Hematopoietic multipotent progenitor cell treated with erythropoietin and hydrocortisone succinate and interleukin-3 and kit ligand, for 17 days (in vitro differentiated cells): ENCODE measurements around the gene MARCHF2.
"Not testable (repeated sequence)": the region's sequence is repeated elsewhere in the genome, so short reads cannot be mapped to it uniquely, and the experiment has no call there.

Experiments used
- DNase-seq: peaks from one replicate; pipeline ENCODE4 v3.0.0-alpha.2; 2015; ENCODE audit warnings: low spot score

The MARCHF2 gene, protein sequence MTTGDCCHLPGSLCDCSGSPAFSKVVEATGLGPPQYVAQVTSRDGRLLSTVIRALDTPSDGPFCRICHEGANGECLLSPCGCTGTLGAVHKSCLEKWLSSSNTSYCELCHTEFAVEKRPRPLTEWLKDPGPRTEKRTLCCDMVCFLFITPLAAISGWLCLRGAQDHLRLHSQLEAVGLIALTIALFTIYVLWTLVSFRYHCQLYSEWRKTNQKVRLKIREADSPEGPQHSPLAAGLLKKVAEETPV

DNA sequence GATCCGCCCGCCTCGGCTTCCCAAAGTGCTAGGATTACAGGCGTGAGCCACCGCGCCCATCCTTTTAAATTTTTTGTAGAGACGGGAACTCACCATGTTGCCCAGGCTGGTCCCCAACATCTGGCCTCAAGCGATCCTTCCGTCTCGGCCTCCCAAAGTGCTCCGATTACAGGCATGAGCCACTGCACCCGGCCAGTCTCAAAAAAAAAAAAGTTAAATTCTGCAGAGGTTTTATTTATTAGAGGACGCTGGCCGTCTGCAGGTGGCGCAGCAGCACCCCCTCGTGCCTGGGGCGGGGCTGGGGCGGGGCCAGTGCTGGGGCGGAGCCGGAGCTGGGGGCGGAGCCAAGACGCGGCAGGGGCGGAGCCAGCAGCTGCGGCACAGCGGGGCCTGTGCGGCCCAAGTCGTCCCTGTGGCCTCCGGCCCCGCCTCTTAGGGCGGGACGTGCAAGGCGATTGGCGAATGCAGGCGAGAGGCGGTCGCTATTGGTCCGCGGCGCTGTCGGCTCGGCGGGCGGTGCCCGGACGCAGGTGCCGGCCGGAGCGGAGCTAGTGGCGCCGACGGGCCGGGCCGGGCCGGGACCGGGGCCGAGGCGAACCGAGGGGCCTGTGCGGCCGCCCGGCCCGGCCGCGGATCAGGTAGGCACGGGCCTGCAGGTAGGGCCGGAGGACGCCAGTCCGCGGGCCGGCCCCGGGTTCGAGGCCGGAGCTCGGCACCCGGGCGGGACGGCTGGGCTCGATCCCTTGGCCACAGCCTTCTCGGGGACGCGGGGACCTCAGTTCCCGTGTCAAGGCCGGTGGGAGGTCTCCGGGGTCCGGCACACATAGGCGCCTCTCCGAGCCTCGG, at the start of gene MARCHF2:
Gene MARCHF2, plus strand, starts transcription at position 523 of the 846 bp plus-strand sequence. CDS start 8,536 bp downstream, outside the sequence.
- peak; percentile 99 for DNase-seq

DNA sequence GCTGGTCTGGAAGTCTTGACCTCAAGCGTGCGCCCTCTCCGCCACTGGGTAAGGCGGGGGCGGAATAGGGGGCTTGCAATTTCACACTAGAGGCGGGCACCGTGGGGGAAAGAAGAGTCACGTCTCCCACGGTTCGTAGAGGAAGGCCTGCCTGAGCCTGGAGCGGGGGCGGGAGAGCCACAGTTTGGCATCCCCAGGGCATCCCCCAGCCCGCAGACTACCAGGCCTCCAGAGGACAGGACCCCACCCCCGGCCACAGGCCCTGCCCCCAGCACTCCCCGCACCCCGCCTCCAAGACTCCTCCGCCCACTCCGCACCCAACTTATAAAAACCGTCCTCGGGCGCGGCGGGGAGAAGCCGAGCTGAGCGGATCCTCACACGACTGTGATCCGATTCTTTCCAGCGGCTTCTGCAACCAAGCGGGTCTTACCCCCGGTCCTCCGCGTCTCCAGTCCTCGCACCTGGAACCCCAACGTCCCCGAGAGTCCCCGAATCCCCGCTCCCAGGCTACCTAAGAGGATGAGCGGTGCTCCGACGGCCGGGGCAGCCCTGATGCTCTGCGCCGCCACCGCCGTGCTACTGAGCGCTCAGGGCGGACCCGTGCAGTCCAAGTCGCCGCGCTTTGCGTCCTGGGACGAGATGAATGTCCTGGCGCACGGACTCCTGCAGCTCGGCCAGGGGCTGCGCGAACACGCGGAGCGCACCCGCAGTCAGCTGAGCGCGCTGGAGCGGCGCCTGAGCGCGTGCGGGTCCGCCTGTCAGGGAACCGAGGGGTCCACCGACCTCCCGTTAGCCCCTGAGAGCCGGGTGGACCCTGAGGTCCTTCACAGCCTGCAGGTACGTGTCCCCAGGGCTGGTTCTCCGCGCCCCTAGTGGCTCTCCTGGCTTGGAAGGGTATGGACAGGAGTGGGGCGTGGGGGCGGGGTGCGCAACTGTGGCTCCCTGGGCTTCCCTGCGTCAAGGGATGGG, 49.0 kb upstream of the MARCHF2 start, which contains the start of gene ANGPTL4:
Gene ANGPTL4, plus strand, starts transcription at position 353 of the 969 bp plus-strand sequence. Its CDS starts 167 bp downstream, at position 520.
- DNase-seq: no peak

DNA sequence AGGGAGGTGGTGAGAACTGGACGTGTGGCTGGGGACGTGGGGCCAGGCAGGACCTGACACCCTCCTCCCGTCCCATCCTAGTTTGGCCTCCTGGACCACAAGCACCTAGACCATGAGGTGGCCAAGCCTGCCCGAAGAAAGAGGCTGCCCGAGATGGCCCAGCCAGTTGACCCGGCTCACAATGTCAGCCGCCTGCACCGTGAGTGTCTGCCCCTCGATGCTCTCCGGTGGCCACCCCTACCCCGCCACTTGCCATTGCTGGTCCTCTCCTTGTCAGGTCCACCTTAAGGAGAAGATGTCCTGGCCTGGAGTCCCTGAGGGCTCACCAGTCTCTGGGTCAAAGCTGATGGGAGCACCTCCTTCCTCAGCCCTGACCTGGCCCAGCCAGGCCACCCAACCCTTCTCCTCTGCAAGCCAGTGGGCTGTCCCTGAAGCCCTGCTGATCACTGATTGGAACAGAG, 47.0 kb upstream of the MARCHF2 start:
- no peak for DNase-seq

DNA sequence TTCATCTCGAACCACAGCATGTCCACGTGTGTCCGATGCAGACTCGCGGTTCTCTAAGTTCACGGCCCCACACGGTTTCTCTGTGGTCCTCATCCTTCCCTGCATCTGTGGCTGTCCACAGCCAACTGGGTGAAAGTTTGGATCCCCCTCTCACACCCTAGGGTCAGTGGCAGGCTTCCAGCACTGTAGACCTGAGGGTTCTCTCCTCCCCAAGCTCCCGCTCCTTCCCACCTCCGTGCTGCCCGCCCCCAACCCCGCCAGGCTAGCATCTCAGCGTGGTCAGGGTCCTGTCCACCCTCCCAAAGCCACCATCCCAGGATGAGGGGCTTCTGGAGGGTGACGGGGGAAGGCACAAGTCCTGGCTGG, 46.2 kb upstream of the MARCHF2 start:
- no peak for DNase-seq

DNA sequence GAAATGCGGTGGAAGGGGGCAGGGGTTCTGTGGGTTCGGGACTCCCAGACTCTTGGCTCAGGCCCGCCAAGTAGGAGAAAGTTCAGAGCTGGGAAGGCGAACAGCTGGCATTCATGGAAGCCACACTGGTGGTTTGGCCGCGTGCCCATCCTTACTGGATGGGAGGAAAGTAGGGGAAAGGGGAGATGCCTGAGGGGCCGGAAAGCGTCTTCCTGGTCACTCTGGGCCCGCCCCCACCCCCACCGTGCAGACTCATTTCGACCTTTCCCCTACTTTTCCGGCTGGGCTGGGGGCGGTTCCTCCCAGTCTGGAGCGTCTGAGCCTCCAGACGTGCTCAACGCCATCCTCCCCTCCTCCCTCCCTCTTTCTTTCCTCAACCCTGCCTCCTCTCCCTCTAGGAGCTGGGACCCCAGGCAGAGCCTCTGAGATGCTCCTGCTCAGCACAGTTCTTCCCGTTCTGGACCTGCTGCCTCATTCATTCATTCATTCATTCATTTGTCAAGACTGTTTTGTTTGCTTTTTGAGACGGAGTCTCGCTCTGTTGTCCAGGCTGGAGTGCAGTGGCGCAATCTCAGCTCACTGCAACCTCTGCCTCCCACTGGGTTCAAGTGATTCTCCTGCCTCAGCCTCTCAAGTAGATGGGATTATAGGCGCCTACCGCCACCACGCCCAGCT, 45.6 kb upstream of the MARCHF2 start:
- DNase-seq: no peak

DNA sequence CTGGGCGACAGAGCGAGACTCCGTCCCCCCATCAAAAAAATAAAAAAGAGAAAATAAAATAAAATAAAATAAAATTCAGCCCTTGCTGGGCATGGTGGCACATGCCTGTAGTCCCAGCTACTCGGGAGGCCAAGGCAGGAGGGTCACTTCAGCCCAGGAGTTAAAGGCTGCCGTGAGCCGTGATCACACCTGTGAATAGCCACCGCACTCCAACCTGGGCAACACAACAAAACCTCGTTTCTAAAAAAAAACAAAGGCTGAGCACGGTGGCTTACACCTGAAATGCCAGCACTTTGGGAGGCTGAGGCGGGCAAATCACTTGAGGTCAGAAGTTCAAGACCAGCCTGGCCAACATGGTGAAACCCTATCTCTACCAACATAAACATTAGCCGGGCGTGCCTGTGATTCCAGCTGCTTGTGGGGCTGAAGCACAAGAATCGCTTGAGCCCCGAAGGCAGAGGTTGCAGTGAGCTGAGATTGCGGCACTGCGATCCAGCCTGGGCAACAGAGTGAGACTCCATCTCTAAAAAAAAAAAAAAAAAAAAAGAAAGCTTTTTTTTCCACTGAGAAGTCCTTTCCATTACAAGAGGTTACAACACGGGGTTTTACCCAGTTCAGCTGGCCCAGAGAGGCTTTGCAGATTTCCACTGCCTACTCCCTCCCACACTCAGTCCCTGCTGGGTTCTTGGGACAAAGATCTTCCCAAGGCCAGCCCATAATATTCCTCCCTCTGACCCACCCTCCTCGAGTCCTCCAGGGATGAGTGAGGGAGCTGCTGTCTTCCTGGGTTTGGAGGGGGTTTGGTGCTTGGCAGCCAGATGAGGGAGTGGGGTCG, 42.7 kb upstream of the MARCHF2 start:
- DNase-seq: no peak

DNA sequence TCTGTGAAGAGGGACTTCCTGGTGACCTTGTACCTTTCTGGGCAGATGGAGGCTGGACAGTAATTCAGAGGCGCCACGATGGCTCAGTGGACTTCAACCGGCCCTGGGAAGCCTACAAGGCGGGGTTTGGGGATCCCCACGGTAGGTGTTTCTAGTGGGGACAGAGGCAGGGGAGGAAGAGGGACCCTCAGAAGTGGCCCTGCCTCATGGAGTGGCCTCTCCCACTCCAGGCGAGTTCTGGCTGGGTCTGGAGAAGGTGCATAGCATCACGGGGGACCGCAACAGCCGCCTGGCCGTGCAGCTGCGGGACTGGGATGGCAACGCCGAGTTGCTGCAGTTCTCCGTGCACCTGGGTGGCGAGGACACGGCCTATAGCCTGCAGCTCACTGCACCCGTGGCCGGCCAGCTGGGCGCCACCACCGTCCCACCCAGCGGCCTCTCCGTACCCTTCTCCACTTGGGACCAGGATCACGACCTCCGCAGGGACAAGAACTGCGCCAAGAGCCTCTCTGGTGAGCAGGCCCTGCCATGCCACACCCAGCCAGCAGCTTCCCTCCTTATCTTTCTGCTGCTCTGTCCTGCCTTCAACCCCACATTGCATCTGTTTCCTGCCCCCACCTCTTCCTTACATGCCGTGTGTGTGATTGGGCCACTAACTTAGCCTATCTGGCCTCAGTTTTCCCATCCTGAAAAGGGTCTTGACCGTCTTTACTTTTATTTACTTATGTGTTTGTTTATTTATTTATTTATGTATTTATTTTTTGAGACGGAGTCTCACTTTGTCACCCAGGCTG, 41.9 kb upstream of the MARCHF2 start:
- DNase-seq: peak; percentile 24

DNA sequence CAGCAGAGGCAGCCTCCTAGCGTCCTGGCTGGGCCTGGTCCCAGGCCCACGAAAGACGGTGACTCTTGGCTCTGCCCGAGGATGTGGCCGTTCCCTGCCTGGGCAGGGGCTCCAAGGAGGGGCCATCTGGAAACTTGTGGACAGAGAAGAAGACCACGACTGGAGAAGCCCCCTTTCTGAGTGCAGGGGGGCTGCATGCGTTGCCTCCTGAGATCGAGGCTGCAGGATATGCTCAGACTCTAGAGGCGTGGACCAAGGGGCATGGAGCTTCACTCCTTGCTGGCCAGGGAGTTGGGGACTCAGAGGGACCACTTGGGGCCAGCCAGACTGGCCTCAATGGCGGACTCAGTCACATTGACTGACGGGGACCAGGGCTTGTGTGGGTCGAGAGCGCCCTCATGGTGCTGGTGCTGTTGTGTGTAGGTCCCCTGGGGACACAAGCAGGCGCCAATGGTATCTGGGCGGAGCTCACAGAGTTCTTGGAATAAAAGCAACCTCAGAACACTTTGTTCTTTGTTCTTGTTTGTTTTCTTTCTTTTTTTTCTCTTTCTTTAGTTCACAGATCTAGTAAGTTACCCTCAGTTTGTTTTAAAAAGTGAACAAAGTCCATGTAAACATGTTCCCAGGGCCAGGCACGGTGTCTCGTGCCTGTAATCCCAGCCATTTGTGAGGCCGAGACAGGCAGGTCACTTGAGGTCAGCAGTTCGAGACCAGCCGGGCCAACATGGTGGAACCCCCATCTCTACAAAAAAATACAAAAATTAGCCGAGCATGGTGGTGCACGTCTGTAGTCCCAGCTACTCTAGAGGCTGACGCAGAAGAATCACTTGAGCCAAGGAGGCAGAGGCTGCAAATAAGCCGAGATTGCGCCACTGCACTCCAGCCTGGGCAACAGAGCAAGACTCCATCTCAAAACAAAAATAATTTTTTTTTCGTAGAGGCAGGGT, 39.0 kb upstream of the MARCHF2 start:
- DNase-seq: no peak

DNA sequence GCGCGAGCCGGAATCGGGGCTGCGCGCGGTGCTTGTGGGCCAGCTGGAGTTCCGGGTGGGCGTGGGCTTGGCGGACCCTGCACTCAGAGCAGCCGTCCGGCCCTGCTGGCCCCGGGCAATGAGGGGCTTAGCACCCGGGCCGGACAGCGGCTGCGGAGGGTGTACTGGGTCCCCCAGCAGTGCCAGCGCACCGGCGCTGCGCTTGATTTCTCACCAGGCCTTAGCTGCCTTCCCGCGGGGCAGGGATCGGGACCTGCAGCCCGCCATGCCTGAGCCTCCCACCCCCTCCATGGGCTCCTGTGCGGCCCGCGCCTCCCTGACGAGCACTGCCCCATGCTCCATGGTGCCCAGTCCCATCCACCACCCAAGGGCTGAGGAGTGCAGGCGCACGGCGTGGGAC, 37.3 kb upstream of the MARCHF2 start:
- not testable (repeated sequence) for DNase-seq

DNA sequence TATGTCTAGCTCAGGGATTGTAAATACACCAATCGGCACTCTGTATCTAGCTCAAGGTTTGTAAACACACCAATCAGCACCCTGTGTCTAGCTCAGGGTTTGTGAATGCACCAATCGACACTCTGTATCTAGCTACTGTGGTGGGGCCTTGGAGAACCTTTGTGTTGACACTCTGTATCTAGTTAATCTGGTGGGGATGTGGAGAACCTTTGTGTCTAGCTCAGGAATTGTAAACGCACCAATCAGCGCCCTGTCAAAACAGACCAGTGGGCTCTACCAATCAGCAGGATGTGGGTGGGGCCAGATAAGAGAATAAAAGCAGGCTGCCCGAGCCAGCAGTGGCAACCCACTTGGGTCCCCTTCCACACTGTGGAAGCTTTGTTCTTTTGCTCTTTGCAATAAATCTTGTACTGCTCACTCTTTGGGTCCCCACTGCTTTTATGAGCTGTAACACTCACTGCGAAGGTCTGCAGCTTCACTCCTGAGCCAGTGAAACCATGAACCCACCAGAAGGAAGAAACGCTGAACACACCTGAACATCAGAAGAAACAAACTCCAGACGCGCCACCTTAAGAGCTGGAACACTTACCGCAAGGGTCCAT, 36.6 kb upstream of the MARCHF2 start:
- DNase-seq: not testable (repeated sequence)

DNA sequence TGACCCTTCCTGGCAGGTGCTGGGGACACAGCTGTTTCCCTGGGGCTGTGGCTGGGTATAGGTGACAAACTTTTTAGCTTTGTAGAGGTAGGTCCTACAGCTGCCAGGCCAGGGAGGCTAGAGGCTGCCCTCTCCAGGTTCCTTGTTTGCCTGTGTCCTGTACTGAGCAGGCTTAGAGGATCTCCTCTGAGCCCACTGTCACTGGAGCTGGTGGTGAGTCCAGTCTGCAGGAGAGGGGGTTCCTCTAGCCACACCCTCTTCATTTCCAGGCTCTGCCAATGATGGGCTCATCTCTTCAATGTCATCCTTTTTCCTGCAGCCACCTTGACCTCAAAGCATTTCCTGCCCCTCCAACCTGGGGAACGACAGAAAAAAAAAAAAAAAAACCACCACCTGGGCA, 35.5 kb upstream of the MARCHF2 start:
- no peak for DNase-seq

DNA sequence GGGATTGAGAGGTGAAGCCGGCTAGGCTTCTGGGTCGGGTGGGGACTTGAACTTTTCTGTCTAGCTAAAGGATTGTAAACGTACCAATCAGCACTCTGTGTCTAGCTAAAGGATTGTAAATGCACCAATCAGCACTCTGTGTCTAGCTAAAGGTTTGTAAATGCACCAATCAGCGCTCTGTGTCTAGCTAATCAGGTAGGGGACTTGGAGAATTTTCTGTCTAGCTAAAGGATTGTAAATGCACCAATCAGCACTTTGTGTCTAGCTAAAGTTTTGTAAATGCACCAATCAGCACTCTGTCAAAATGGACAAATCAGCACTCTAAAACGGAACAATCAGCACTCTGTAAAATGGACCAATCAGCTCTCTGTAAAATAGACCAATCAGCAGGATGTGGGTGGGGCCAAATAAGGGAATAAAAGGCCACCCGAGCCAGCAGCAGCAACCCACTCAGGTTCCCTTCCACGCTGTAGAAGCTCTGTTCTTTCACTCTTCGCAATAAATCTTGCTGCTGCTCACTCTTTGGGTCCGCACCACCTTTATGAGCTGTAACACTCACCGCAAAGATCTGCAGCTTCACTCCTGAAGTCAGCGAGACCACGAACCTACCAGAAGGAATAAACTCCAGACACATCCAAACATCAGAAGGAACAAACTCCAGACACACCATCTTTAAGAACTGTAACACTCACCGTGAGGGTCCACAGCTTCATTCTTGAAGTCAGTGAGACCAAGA, 33.8 kb upstream of the MARCHF2 start:
- DNase-seq: not testable (repeated sequence)

DNA sequence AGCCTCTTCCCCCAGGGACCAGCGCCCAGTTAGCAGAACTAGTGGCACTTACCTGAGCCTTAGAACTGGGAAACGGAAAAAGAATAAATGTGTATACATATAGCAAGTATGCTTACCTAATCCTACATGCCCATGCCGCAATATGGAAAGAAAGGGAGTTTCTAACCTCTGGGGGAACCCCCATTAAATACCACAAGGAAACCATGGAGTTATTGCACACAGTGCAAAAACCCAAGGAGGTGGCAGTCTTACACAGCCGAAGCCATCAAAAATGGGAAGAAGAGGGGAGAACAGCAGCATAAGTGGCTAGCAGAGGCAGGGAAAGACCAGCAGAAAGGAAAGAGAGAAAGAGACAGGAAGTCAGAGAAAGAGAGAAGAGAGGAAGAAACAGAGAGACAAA, 28.5 kb upstream of the MARCHF2 start:
- DNase-seq: not testable (repeated sequence)

DNA sequence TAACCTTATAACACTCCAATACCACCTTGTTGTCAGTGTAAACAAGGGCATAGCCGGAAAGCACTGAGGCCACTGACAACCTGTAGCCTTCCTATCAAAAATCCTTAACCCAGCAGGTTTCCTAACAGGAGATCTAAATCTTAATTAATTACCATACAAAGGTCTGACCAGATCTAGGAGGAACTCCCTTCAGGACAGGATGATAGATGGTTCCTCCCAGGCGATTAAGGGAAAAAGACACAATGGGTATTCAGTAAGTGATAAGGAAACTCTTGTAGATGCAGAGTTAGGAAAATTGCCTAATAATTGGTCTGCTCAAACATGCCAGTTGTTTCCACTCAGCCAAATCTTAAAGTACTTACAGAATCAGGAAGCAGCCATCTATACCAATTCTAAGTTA, 28.0 kb upstream of the MARCHF2 start:
- DNase-seq: not testable (repeated sequence)

DNA sequence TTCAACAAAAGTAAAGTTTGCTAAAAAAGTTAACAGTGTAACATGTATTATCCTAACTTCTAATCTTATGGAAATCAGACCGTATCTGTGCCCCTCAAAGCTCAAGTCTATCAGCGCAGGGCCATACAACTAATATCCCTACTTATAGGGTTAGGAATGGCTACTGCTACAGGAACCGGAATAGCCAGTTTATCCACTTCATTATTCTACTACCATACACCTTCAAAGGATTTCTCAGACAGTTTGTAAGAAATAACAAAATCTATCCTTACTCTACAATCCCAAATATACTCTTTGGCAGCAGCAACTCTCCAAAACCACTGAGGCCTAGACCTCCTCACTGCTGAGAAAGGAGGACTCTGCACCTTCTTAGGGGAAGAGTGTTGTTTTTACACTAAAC, 27.5 kb upstream of the MARCHF2 start:
- DNase-seq: not testable (repeated sequence)

DNA sequence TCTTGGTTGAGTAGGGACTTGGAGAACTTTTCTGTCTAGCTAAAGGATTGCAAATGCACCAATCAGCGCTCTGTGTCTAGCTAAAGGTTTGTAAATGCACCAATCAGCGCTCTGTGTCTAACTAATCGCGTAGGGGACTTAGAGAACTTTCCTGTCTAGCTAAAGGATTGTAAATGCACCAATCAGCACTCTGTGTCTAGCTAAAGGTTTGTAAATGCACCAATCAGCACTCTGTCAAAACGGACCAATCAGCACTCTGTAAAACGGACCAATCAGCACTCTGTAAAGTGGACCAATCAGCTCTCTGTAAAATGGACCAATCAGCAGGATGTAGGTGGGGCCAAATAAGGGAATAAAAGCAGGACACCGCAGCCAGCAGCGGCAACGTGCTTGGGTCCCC, 26.7 kb upstream of the MARCHF2 start:
- not testable (repeated sequence) for DNase-seq

DNA sequence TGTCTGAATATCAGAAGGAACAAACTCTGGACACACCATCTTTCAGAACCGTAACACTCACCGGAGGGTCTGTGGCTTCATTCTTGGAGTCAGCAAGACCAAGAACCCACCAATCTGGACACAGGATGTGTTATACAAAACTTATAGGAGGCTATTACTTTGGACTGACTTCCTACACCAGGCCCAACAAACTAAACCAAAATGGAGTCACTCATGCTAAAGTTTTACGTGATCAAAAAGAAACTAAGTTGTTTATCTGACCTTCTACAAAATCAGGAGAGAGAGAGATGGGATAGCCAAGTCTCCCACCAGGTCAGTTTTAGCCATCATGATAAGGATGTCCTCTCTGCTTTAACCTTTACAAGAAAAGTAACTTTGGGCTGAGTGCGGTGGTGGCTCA, 26.1 kb upstream of the MARCHF2 start:
- no peak for DNase-seq
